Keratinocyte (primary cell): ENCODE data around the gene FCRLB. TPM values are rescaled to one million over a fixed set of nuclear protein-coding genes. Genes with fewer than 3 reads are reported as not detected.

Experiments used
- DNase-seq: peaks from one replicate; pipeline ENCODE4 v3.0.0-alpha.2; 2011; ENCODE audit warnings: low read depth, missing footprints, low spot score
- FAIRE-seq: peaks from 2 replicates; lab custom pipeline; 2011; peaks lifted over from hg19 to GRCh38; lab: Jason Lieb, UNC
- H2AFZ ChIP-seq: 2 replicates; pipeline ENCODE4 v1.6.0; 2012; ENCODE audit warnings: low read length, control low read depth, inconsistent platforms; ENCODE audit not compliant: control insufficient read depth
- H3K27ac ChIP-seq: 2 replicates; pipeline ENCODE4 v1.5.1; 2011; ENCODE audit warnings: low read length; ENCODE audit not compliant: control insufficient read depth, insufficient read depth
- H3K27me3 ChIP-seq: 3 replicates; pipeline ENCODE4 v1.6.0; 2011; ENCODE audit warnings: low read length; ENCODE audit not compliant: control insufficient read depth, insufficient read depth; ENCODE audit errors: extremely low read depth
- H3K36me3 ChIP-seq, 2 experiments: 2 replicates in 1 of 2; 3 replicates in 1 of 2; pipeline ENCODE4 v1.5.1; 2011; ENCODE audit warnings: low read length in 2 of 2, mild to moderate bottlenecking in 1 of 2; ENCODE audit not compliant: control insufficient read depth in 2 of 2, insufficient read depth in 2 of 2; ENCODE audit errors: extremely low read depth in 1 of 2
- H3K4me1 ChIP-seq: 3 replicates; pipeline ENCODE4 v1.5.1; 2011; ENCODE audit warnings: low read length; ENCODE audit not compliant: control insufficient read depth, insufficient read depth; ENCODE audit errors: extremely low read depth
- H3K4me2 ChIP-seq: 3 replicates; pipeline ENCODE4 v1.6.0; 2011; ENCODE audit warnings: low read depth, low read length; ENCODE audit not compliant: control insufficient read depth, insufficient read depth; ENCODE audit errors: extremely low read depth
- H3K4me3 ChIP-seq, 3 experiments: fragments of 200-600 bp in 1 of 3; sonication (generic) in 1 of 3; 2 replicates in 2 of 3; 3 replicates in 1 of 3; pipeline ENCODE4 v1.5.1; 2011 to 2016; ENCODE audit warnings: low read length in 3 of 3, mild to moderate bottlenecking in 3 of 3, control low read depth in 2 of 3, inconsistent platforms in 1 of 3, low read depth in 1 of 3, mixed read lengths in 1 of 3, mixed run types in 1 of 3, moderate library complexity in 1 of 3; ENCODE audit not compliant: control insufficient read depth in 2 of 3, insufficient read depth in 2 of 3; ENCODE audit errors: extremely low read depth in 1 of 3
- H3K79me2 ChIP-seq: 2 replicates; pipeline ENCODE4 v1.6.0; 2012; ENCODE audit warnings: low read length; ENCODE audit not compliant: control insufficient read depth, insufficient read depth
- H3K9ac ChIP-seq: 3 replicates; pipeline ENCODE4 v1.6.0; 2011; ENCODE audit warnings: low read length; ENCODE audit not compliant: control insufficient read depth, insufficient read depth; ENCODE audit errors: extremely low read depth
- H3K9me1 ChIP-seq: 3 replicates; pipeline ENCODE4 v1.6.0; 2011; ENCODE audit warnings: low read length; ENCODE audit not compliant: control insufficient read depth, insufficient read depth; ENCODE audit errors: extremely low read depth
- H3K9me3 ChIP-seq: 2 replicates; pipeline ENCODE4 v1.5.1; 2012; ENCODE audit warnings: low read depth, low read length; ENCODE audit not compliant: control insufficient read depth
- H4K20me1 ChIP-seq: 3 replicates; pipeline ENCODE4 v1.6.0; 2011; ENCODE audit warnings: low read length; ENCODE audit not compliant: control insufficient read depth, insufficient read depth; ENCODE audit errors: extremely low read depth
- CTCF ChIP-seq, 3 experiments: IDR thresholded peaks in 1 of 3; conservative IDR thresholded peaks in 1 of 3; optimal IDR thresholded peaks in 1 of 3; 2 replicates in 2 of 3; 3 replicates in 1 of 3; pipeline versions ENCODE3 to v1.5.1; 2011; ENCODE audit warnings: low read length in 3 of 3, mild to moderate bottlenecking in 3 of 3, moderate library complexity in 2 of 3, control low read depth in 1 of 3, inconsistent platforms in 1 of 3; ENCODE audit not compliant: insufficient read depth in 2 of 3; ENCODE audit errors: extremely low read depth in 1 of 3
- EZH2 ChIP-seq: IDR thresholded peaks from one replicate; pipeline ENCODE4 v1.6.1; 2012; ENCODE audit warnings: inconsistent platforms, mild to moderate bottlenecking, low read length, moderate library complexity
- dilution Hi-C: fragments of 300-500 bp; cut with MboI; formaldehyde crosslinking; loops from one replicate; pipeline ENCODE4 v1.7.0; 2020; ENCODE audit warnings: low sequenced_read_pairs; ENCODE audit not compliant: extremely low pct_ligation_motif_present
- polyA plus RNA-seq, 5 experiments: library from polyadenylated mRNA; depleted of rRNA in 3 of 5; stranded (reverse) in 3 of 5; stranded (forward) in 1 of 5; unstranded in 1 of 5; fragments of >200 nt; gene quantifications; 1 replicate in 1 of 5; 2 replicates in 3 of 5; 3 replicates in 1 of 5; pipeline versions ENCODE4 v1.2.1 to v1.2.3, GENCODE V29; 2011 to 2012; ENCODE audit warnings: missing spikeins in 2 of 5, low read depth in 1 of 5, low replicate concordance in 1 of 5

The FCRLB gene
- polyA plus RNA-seq, 1 donor (not counting 4 experiments of a cell fraction or from before 2014, with no cell fraction given): 0.52 TPM

- Histone ChIP-seq H3K9me3 (no peaks in the 10 kb centered on the region), H3K79me2 (peaks cover 69% of the 10 kb centered on the region), H4K20me1 (peaks cover 1% of the 10 kb centered on the region), H3K9me1 (no peaks in the 10 kb centered on the region), H3K27me3 (no peaks in the 10 kb centered on the region), H3K4me2 (no peak overlapping the region), H3K9ac (no peak overlapping the region), H3K27ac (no peak overlapping the region), H3K36me3 (no peaks in the 10 kb centered on the region), H3K4me3 (no peak overlapping the region), H2AFZ (no peak overlapping the region), H3K4me1 (peaks cover 15% of the 10 kb centered on the region)
- FAIRE-seq (no peak), DNase-seq (no peak)
- no peak for TF ChIP-seq CTCF (optimal IDR thresholded peaks at IDR 0.05 in 1 of 3, IDR thresholded peaks at IDR 0.05 in 1 of 3, conservative IDR thresholded peaks at IDR 0.05 in 1 of 3; ENCODE audit: extremely low read depth in 1 of 3, insufficient read depth in 2 of 3, low read length in 3 of 3)
- no peak for TF ChIP-seq EZH2
- dilution Hi-C loops: no loop called here
These were observed 49.8 kb downstream of the FCRLB start for GRCh38 chr1:161771161-161771560.

GRCh38 chr1:161771973-161772372, 50.6 kb downstream of the FCRLB start:
- Histone ChIP-seq H3K4me2 (no peak overlapping the region), H3K9me3 (no peaks in the 10 kb centered on the region), H2AFZ (no peak overlapping the region), H3K79me2 (peaks cover 65% of the 10 kb centered on the region), H3K9ac (no peak overlapping the region), H3K27ac (no peak overlapping the region), H3K27me3 (no peaks in the 10 kb centered on the region), H3K36me3 (no peaks in the 10 kb centered on the region), H3K4me1 (peaks cover 14% of the 10 kb centered on the region), H3K9me1 (no peaks in the 10 kb centered on the region), H3K4me3 (no peak overlapping the region), H4K20me1 (peaks cover 2% of the 10 kb centered on the region)
- TF ChIP-seq EZH2 (no peak), CTCF (optimal IDR thresholded peaks at IDR 0.05 in 1 of 3, IDR thresholded peaks at IDR 0.05 in 1 of 3, conservative IDR thresholded peaks at IDR 0.05 in 1 of 3; ENCODE audit: extremely low read depth in 1 of 3, insufficient read depth in 2 of 3, low read length in 3 of 3) (no peak)
- DNase-seq (no peak), FAIRE-seq (no peak)
- dilution Hi-C loops: no loop called here
